ENCODE data around the gene ATXN7L3.
A peak's percentile ranks its signal among the peaks of the same experiment; 100 is the strongest.

ATXN7L3 gene

DNA sequence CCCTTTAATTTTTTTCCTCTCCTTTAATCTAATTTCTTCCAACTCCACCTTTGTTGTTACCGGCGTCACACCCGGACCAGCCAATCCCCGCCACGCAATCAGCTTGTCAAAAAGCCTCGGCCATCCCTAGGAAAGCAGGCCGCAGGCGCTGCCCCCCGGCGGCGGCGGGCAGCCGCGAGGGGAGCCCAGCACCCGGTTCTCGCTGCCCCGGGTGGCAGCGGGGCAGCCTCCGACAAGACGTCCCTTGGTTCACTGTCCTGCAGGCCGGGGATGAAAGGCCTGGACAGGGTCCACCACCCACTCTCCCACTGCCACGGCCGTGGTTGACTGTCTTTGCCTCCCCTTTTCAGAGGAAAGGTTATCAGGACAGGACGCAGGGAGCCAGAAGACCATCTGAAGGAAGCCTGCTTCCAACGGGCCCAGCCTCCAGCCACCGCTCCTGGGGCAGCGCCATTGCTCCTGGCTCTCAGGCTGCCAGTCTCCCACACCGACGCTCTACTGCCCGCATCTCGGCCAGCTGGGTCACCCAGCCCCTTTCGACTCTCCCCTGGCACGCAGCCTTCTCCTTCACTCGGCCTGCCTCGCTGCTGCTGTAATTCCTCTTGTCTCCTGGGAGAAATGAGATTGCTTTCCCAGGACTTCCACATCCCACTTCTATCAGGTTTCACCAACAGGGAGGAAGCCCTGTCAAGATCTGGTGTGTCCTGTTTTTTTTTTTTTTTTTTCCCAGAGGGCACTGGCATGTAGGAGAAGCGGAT lies 22.6 kb upstream of the ATXN7L3 start (continued):
- TF ChIP-seq, protein P1, sequence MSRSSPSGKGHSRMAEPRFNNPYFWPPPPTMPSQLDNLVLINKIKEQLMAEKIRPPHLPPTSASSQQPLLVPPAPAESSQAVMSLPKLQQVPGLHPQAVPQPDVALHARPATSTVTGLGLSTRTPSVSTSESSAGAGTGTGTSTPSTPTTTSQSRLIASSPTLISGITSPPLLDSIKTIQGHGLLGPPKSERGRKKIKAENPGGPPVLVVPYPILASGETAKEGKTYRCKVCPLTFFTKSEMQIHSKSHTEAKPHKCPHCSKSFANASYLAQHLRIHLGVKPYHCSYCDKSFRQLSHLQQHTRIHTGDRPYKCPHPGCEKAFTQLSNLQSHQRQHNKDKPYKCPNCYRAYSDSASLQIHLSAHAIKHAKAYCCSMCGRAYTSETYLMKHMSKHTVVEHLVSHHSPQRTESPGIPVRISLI (tag by site-specific recombination; IDR thresholded peaks at IDR 0.05): peak; percentile 87
- TF ChIP-seq ZNF292 (tag by site-specific recombination; IDR thresholded peaks at IDR 0.05; ENCODE audit: borderline replicate concordance, low read depth) (0 out of 2 replicates have a peak, but pooled peaks have one; percentile 8), ZNF561 (tag by site-specific recombination; IDR thresholded peaks at IDR 0.05; ENCODE audit: borderline replicate concordance) (no peak; the same call in 1 of the 2 replicates), ZIC2 (tag by site-specific recombination; IDR thresholded peaks at IDR 0.05) (peak; percentile 35), MYNN (tag by site-specific recombination; IDR thresholded peaks at IDR 0.05; ENCODE audit: borderline replicate concordance) (0 out of 2 replicates have a peak, but pooled peaks have one; percentile 49), ZNF341 (tag by site-specific recombination; IDR thresholded peaks at IDR 0.05; ENCODE audit: low read depth) (no peak), ZEB2 (tag by site-specific recombination; IDR thresholded peaks at IDR 0.05) (peak; percentile 42), ZBTB20 (tag by site-specific recombination; IDR thresholded peaks at IDR 0.05) (peak; percentile 69), ZFHX2 (tag by site-specific recombination; conservative IDR thresholded peaks at IDR 0.05) (peak; percentile 39), SP7 (tag by site-specific recombination; IDR thresholded peaks at IDR 0.05) (peak; percentile 33), ZNF658 (tag by site-specific recombination; IDR thresholded peaks at IDR 0.05) (no peak), ZNF76 (tag by site-specific recombination; IDR thresholded peaks at IDR 0.05; ENCODE audit: borderline replicate concordance, low read depth) (peak; percentile 74), ZNF843 (tag by site-specific recombination; IDR thresholded peaks at IDR 0.05) (0 out of 2 replicates have a peak, but pooled peaks have one; percentile 34), ZBTB17 (tag by site-specific recombination; IDR thresholded peaks at IDR 0.05) (peak; percentile 96), ZNF223 (tag by site-specific recombination; IDR thresholded peaks at IDR 0.05) (peak; percentile 94), ZSCAN30 (tag by site-specific recombination; IDR thresholded peaks at IDR 0.05) (peak; percentile 66), ZNF548 (tag by site-specific recombination; IDR thresholded peaks at IDR 0.05) (no peak), ZNF747 (tag by site-specific recombination; IDR thresholded peaks at IDR 0.05) (no peak), ZNF335 (tag by site-specific recombination; conservative IDR thresholded peaks at IDR 0.05) (peak; percentile 57)
- TF ChIP-seq, protein P2, sequence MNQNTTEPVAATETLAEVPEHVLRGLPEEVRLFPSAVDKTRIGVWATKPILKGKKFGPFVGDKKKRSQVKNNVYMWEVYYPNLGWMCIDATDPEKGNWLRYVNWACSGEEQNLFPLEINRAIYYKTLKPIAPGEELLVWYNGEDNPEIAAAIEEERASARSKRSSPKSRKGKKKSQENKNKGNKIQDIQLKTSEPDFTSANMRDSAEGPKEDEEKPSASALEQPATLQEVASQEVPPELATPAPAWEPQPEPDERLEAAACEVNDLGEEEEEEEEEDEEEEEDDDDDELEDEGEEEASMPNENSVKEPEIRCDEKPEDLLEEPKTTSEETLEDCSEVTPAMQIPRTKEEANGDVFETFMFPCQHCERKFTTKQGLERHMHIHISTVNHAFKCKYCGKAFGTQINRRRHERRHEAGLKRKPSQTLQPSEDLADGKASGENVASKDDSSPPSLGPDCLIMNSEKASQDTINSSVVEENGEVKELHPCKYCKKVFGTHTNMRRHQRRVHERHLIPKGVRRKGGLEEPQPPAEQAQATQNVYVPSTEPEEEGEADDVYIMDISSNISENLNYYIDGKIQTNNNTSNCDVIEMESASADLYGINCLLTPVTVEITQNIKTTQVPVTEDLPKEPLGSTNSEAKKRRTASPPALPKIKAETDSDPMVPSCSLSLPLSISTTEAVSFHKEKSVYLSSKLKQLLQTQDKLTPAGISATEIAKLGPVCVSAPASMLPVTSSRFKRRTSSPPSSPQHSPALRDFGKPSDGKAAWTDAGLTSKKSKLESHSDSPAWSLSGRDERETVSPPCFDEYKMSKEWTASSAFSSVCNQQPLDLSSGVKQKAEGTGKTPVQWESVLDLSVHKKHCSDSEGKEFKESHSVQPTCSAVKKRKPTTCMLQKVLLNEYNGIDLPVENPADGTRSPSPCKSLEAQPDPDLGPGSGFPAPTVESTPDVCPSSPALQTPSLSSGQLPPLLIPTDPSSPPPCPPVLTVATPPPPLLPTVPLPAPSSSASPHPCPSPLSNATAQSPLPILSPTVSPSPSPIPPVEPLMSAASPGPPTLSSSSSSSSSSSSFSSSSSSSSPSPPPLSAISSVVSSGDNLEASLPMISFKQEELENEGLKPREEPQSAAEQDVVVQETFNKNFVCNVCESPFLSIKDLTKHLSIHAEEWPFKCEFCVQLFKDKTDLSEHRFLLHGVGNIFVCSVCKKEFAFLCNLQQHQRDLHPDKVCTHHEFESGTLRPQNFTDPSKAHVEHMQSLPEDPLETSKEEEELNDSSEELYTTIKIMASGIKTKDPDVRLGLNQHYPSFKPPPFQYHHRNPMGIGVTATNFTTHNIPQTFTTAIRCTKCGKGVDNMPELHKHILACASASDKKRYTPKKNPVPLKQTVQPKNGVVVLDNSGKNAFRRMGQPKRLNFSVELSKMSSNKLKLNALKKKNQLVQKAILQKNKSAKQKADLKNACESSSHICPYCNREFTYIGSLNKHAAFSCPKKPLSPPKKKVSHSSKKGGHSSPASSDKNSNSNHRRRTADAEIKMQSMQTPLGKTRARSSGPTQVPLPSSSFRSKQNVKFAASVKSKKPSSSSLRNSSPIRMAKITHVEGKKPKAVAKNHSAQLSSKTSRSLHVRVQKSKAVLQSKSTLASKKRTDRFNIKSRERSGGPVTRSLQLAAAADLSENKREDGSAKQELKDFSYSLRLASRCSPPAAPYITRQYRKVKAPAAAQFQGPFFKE (tag by site-specific recombination; IDR thresholded peaks at IDR 0.05; ENCODE audit: borderline replicate concordance): peak; percentile 51; the same call in 1 of the 2 replicates
- TF ChIP-seq, protein P3, sequence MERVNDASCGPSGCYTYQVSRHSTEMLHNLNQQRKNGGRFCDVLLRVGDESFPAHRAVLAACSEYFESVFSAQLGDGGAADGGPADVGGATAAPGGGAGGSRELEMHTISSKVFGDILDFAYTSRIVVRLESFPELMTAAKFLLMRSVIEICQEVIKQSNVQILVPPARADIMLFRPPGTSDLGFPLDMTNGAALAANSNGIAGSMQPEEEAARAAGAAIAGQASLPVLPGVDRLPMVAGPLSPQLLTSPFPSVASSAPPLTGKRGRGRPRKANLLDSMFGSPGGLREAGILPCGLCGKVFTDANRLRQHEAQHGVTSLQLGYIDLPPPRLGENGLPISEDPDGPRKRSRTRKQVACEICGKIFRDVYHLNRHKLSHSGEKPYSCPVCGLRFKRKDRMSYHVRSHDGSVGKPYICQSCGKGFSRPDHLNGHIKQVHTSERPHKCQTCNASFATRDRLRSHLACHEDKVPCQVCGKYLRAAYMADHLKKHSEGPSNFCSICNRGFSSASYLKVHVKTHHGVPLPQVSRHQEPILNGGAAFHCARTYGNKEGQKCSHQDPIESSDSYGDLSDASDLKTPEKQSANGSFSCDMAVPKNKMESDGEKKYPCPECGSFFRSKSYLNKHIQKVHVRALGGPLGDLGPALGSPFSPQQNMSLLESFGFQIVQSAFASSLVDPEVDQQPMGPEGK (tag by site-specific recombination; IDR thresholded peaks at IDR 0.05): peak; percentile 57; the same call in 1 of the 2 replicates
- TF ChIP-seq, protein P4, sequence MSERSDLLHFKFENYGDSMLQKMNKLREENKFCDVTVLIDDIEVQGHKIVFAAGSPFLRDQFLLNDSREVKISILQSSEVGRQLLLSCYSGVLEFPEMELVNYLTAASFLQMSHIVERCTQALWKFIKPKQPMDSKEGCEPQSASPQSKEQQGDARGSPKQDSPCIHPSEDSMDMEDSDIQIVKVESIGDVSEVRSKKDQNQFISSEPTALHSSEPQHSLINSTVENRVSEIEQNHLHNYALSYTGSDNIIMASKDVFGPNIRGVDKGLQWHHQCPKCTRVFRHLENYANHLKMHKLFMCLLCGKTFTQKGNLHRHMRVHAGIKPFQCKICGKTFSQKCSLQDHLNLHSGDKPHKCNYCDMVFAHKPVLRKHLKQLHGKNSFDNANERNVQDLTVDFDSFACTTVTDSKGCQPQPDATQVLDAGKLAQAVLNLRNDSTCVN (tag by site-specific recombination; optimal IDR thresholded peaks at IDR 0.05): peak; percentile 26
- TF ChIP-seq, protein P5, sequence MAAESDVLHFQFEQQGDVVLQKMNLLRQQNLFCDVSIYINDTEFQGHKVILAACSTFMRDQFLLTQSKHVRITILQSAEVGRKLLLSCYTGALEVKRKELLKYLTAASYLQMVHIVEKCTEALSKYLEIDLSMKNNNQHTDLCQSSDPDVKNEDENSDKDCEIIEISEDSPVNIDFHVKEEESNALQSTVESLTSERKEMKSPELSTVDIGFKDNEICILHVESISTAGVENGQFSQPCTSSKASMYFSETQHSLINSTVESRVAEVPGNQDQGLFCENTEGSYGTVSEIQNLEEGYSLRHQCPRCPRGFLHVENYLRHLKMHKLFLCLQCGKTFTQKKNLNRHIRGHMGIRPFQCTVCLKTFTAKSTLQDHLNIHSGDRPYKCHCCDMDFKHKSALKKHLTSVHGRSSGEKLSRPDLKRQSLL (tag by site-specific recombination; IDR thresholded peaks at IDR 0.05): 0 out of 2 replicates have a peak, but pooled peaks have one; percentile 2
- TF ChIP-seq, protein P6, sequence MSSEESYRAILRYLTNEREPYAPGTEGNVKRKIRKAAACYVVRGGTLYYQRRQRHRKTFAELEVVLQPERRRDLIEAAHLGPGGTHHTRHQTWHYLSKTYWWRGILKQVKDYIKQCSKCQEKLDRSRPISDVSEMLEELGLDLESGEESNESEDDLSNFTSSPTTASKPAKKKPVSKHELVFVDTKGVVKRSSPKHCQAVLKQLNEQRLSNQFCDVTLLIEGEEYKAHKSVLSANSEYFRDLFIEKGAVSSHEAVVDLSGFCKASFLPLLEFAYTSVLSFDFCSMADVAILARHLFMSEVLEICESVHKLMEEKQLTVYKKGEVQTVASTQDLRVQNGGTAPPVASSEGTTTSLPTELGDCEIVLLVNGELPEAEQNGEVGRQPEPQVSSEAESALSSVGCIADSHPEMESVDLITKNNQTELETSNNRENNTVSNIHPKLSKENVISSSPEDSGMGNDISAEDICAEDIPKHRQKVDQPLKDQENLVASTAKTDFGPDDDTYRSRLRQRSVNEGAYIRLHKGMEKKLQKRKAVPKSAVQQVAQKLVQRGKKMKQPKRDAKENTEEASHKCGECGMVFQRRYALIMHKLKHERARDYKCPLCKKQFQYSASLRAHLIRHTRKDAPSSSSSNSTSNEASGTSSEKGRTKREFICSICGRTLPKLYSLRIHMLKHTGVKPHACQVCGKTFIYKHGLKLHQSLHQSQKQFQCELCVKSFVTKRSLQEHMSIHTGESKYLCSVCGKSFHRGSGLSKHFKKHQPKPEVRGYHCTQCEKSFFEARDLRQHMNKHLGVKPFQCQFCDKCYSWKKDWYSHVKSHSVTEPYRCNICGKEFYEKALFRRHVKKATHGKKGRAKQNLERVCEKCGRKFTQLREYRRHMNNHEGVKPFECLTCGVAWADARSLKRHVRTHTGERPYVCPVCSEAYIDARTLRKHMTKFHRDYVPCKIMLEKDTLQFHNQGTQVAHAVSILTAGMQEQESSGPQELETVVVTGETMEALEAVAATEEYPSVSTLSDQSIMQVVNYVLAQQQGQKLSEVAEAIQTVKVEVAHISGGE (tag by site-specific recombination; conservative IDR thresholded peaks at IDR 0.05; ENCODE audit: low read depth): no peak
